ENCODE measurements around the gene CAMK1G. TPM values are rescaled to one million over a fixed set of nuclear protein-coding genes. Genes with fewer than 3 reads are reported as not detected.
A peak's percentile ranks its signal among the peaks of the same experiment; 100 is the strongest.

CAMK1G gene
- total RNA-seq, 1 donor from 2014 or later: 0.12 TPM

DNA sequence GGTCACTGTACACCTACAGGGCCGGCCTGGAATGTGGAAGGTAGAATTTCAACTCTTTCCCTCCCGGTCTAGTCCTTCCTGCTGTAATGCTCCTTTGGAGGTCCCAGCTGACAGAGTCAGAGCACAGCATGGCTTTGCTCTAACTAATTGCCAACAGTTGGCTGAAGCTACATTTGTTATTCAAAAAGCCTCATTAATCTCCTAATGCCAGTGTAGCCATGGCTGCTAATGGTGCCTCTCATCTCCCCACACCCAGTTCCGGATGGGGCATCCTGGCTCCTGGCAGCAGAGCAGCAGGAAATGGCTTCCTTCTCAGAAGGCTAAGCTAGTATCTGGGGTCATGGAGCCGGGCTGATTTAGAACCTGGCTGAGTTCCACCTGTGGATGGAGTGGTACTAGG, 18.7 kb upstream of the CAMK1G start:
- no peak for DNase-seq (ENCODE audit: extremely low read depth, low read depth, low spot score)

- DNase-seq (ENCODE audit: extremely low read depth, low read depth, low spot score): peak; percentile 69
Measured at GRCh38 chr1:209565759-209566678, 17.5 kb upstream of the CAMK1G start.

GRCh38 chr1:209567698-209568175, 15.8 kb upstream of the CAMK1G start:
- DNase-seq (ENCODE audit: extremely low read depth, low read depth, low spot score): no peak

- peak; percentile 67 for DNase-seq (ENCODE audit: extremely low read depth, low read depth, low spot score)
Measured at GRCh38 chr1:209569455-209570207, 13.9 kb upstream of the CAMK1G start.

DNA sequence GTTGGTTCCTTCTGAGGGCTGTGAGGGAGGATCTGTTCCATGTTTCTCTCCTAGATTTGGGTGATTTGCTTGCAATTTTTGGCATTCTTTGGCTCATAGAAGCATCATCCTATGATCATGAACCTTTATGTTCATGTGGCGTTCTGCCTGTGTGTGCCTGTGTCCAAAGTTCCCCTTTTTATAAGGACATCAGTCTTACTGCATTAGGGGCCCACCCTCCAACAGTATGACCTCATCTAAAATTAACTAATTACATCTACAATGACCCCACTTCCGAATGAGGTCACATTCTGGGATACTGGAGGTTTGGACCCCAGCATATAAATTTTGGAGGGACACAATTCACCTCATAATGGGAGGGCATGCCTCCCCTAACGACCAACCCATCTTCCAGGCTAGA, 12.8 kb upstream of the CAMK1G start:
- DNase-seq (ENCODE audit: extremely low read depth, low read depth, low spot score): no peak

- peak; percentile 27 for DNase-seq (ENCODE audit: extremely low read depth, low read depth, low spot score)
Measured at GRCh38 chr1:209576392-209577197, 6.9 kb upstream of the CAMK1G start.

GRCh38 chr1:209577346-209577745, 6.2 kb upstream of the CAMK1G start:
- DNase-seq (ENCODE audit: extremely low read depth, low read depth, low spot score): no peak

GRCh38 chr1:209580577-209580976, 2.9 kb upstream of the CAMK1G start:
- DNase-seq (ENCODE audit: extremely low read depth, low read depth, low spot score): no peak

GRCh38 chr1:209584231-209584672, 738 bp downstream of the CAMK1G start:
- DNase-seq (ENCODE audit: extremely low read depth, low read depth, low spot score): no peak

DNA sequence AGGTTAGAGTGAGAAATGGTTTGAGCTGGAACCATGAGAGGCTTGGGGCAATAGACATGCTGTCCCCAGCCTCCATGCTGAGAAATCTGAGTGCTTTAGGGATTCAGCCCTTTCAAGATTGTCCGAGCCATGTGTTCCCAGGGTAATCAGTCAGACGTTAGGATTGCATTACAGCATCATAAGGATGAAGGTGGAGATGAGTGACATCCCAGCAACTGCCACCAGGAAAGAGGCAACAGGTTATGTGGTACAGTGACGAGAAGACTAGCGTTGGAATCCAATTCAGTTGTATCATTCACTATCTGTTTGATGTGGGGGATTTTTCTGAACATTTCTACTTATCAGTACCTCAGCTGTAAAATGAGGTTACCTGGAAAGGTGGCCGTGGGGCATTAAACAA, 1.7 kb downstream of the CAMK1G start:
- no peak for DNase-seq (ENCODE audit: extremely low read depth, low read depth, low spot score)

DNA sequence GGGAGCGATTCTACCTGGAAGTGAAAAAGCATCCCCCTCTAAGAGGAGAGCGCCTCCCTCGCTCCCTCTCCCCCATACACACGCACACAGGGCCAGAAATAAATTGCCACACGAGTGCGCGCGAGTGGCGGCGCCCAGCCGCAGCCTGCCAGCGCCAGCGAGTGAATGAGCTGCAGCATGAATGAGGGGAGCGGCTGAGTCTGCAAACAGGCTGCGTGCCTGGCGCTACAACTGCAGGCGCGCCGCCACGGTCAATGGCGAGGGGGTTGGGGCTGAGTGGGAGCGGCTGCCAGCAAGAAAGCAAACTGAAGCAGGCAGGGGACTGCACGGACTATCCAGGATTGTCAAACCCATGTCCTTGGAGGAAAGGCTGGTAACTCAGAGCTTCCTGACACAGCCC, 2.2 kb downstream of the CAMK1G start:
- no peak for DNase-seq (ENCODE audit: extremely low read depth, low read depth, low spot score)

GRCh38 chr1:209586221-209586740, 2.8 kb downstream of the CAMK1G start:
- DNase-seq (ENCODE audit: extremely low read depth, low read depth, low spot score): no peak

DNA sequence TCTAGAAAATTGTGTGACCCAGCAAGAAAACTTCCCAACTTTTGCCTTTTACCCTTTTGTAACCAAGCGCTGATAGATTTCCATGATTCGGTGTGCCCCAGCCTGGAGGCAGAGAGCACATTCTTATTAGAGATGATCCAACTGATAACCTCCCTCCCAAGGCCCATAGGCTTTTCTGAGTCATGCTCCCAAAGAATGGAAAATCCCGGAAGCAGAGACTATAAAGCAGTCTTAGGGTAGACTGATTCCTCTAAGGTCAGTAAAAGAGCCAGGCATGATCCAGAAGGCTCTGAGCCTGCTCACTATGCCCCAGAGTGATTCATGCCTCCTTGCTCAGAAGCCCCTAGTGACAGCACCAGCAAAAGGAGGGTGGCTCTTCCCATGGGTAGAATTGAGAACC, 4.3 kb downstream of the CAMK1G start:
- DNase-seq (ENCODE audit: extremely low read depth, low read depth, low spot score): peak; percentile 44

- no peak for DNase-seq (ENCODE audit: extremely low read depth, low read depth, low spot score)
Measured at GRCh38 chr1:209589440-209589839, 5.9 kb downstream of the CAMK1G start.

DNA sequence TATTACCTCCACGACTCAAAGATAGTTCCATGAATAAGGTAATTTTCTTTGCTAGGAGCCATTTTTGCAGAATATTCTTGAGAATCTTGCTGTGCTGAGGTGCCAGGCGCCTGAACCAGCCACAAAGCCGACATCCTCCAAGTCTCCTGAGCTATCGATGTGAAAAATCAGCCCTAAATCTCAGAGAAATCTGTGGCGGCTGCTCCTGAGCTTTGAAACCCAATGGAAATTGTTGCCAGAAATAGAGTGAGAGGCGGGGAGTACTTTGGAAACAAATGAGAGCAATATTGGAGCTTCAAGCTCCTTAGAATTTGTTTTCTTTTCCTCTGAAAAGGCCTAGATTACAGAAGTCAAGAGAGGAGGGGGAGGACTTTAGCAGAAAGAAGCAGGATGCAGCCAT, 6.3 kb downstream of the CAMK1G start:
- no peak for DNase-seq (ENCODE audit: extremely low read depth, low read depth, low spot score)

- peak; percentile 18 for DNase-seq (ENCODE audit: extremely low read depth, low read depth, low spot score)
Measured at GRCh38 chr1:209590405-209590804, 6.9 kb downstream of the CAMK1G start.

- no peak for DNase-seq (ENCODE audit: extremely low read depth, low read depth, low spot score)
Measured at GRCh38 chr1:209593747-209594146, 10.2 kb downstream of the CAMK1G start.

DNA sequence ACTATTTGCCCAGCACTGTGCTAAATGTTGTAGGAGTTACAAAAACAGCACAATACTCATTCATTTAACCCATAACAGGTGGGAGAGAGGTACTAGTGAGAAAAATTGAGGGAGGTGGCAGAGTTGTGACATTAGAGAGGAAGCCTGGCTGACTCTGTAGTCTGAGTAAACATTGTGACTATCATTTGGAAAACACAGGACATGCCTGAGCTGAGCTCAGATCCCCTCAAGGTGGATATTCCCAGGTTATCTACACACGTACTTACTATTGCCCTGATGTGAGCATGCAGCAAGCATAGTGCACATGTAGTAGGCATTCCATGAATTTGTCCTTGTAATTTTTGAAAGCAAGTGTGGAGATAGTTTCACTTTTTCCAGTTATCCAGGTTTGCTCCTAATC, 10.9 kb downstream of the CAMK1G start:
- DNase-seq (ENCODE audit: extremely low read depth, low read depth, low spot score): no peak

DNA sequence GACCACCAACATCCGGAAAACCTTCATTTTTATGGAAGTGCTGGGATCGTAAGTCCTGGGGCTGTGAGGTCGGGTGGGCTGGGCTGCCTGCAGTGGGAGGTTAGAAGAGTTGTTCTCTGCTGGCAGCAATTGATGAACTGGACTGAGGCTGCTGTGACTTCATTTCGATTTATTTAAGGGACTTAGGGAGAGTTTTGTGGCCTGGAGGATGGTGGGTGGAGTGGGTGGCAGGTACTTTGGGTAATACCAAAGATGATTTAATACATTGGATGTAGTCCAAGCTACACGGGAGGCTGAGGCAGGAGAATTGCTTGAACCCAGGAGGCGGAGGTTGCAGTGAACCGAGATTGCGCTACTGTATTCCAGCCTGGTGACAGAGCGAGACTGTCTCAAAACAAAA, 11.5 kb downstream of the CAMK1G start:
- DNase-seq (ENCODE audit: extremely low read depth, low read depth, low spot score): no peak

DNA sequence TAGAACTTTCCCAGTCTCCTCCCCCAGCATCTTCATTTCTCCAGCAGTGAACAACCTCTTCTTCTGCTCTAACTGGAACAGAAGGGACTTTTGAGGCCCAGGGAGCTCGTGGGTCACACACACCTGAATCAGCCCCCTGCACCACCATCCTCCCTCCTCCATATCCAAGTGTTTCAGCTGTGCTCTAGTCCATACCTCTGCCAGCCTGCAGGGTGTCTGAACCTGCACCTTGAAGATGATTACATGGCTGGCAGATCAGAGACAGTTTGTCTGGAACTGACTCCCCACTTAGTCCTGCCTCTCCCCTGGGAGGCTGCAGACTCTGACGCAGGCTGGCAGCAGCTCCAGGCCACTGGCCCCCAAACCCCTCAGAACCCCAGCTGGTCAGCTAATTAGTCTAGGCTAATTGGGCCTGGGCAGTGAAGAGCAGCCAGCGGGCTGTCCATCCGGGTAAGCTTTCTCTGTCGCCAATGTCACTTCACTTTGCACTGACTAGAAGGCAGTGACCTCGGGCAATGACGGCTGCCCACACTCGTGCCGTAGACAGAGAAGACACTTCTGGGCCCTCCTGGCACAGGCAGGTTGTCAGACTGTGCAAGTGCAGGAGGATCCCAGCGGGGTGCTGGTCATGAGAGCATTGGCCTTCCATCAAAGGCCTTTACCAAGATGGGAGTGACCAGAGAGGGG, 12.2 kb downstream of the CAMK1G start:
- no peak for DNase-seq (ENCODE audit: extremely low read depth, low read depth, low spot score)
